H9 (cell line): ENCODE measurements around the gene SIGLEC1. TPM values are rescaled to one million over a fixed set of nuclear protein-coding genes. Genes with fewer than 3 reads are reported as not detected.

Source experiments
- DNase-seq: peaks from one replicate; pipeline ENCODE4 v3.0.0-alpha.2; 2017
- H2AFZ ChIP-seq: one replicate; pipeline ENCODE4 v1.6.1; 2013; ENCODE audit warnings: mild to moderate bottlenecking, low read length, control low read depth, moderate library complexity
- H2AK5ac ChIP-seq: 2 replicates; pipeline ENCODE4 v1.6.1; 2013; ENCODE audit warnings: low read length, control low read depth, mixed read lengths; ENCODE audit not compliant: insufficient read length
- H2BK120ac ChIP-seq: one replicate; pipeline ENCODE4 v1.6.1; 2013; ENCODE audit warnings: low read depth, mild to moderate bottlenecking, low read length, control low read depth, inconsistent platforms; ENCODE audit not compliant: poor library complexity, severe bottlenecking
- H2BK12ac ChIP-seq: 2 replicates; pipeline ENCODE4 v1.6.1; 2013; ENCODE audit warnings: low read length, control low read depth, mixed read lengths, low read depth; ENCODE audit not compliant: insufficient read length
- H2BK15ac ChIP-seq: 2 replicates; pipeline ENCODE4 v1.6.1; 2013; ENCODE audit warnings: low read depth, low read length, control low read depth
- H2BK20ac ChIP-seq: one replicate; pipeline ENCODE4 v1.6.1; 2013; ENCODE audit warnings: low read depth, mild to moderate bottlenecking, low read length, control low read depth, inconsistent platforms; ENCODE audit not compliant: poor library complexity, severe bottlenecking
- H2BK5ac ChIP-seq: 2 replicates; pipeline ENCODE4 v1.6.1; 2013; ENCODE audit warnings: low read length, control low read depth, mixed read lengths; ENCODE audit not compliant: insufficient read length
- H3K14ac ChIP-seq: 2 replicates; pipeline ENCODE4 v1.6.1; 2013; ENCODE audit warnings: low read length, control low read depth; ENCODE audit not compliant: insufficient read depth
- H3K18ac ChIP-seq: 2 replicates; pipeline ENCODE4 v1.6.1; 2013; ENCODE audit warnings: low read depth, mild to moderate bottlenecking, mixed read lengths, low read length, control low read depth; ENCODE audit not compliant: insufficient read length
- H3K23ac ChIP-seq: 2 replicates; pipeline ENCODE4 v1.6.1; 2013; ENCODE audit warnings: low read length, control low read depth, mixed read lengths, low read depth; ENCODE audit not compliant: insufficient read length
- H3K23me2 ChIP-seq: 2 replicates; pipeline ENCODE4 v1.6.1; 2013; ENCODE audit warnings: low read depth, mild to moderate bottlenecking, mixed read lengths, low read length, control low read depth; ENCODE audit not compliant: insufficient read length, poor library complexity, severe bottlenecking
- H3K27ac ChIP-seq: 2 replicates; pipeline ENCODE4 v1.5.1; 2013; ENCODE audit warnings: low read length, control low read depth, mixed read lengths, low read depth; ENCODE audit not compliant: insufficient read length
- H3K27me3 ChIP-seq: 2 replicates; pipeline ENCODE4 v1.6.1; 2013; ENCODE audit warnings: low read length, control low read depth, inconsistent platforms; ENCODE audit not compliant: insufficient read depth
- H3K4ac ChIP-seq: 2 replicates; pipeline ENCODE4 v1.6.1; 2013; ENCODE audit warnings: low read depth, mild to moderate bottlenecking, control low read depth, inconsistent platforms, low read length, moderate library complexity
- H3K4me1 ChIP-seq: 2 replicates; pipeline ENCODE4 v1.6.1; 2013; ENCODE audit warnings: low read length, control low read depth, inconsistent platforms; ENCODE audit not compliant: insufficient read depth
- H3K4me2 ChIP-seq: 2 replicates; pipeline ENCODE4 v1.6.1; 2013; ENCODE audit warnings: low read length, control low read depth, mixed read lengths; ENCODE audit not compliant: insufficient read length, insufficient read depth
- H3K56ac ChIP-seq: 2 replicates; pipeline ENCODE4 v1.6.1; 2013; ENCODE audit warnings: low read depth, mild to moderate bottlenecking, mixed read lengths, low read length, control low read depth; ENCODE audit not compliant: insufficient read length
- H3K79me1 ChIP-seq: 2 replicates; pipeline ENCODE4 v1.6.1; 2013; ENCODE audit warnings: low read depth, mild to moderate bottlenecking, moderate library complexity, low read length, control low read depth, inconsistent platforms; ENCODE audit not compliant: insufficient read depth, poor library complexity, severe bottlenecking
- H3K79me2 ChIP-seq: 2 replicates; pipeline ENCODE4 v1.6.1; 2013; ENCODE audit warnings: low read length, control low read depth, inconsistent platforms; ENCODE audit not compliant: insufficient read depth
- H3K9ac ChIP-seq: 2 replicates; pipeline ENCODE4 v1.6.1; 2013; ENCODE audit warnings: low read length, control low read depth, mixed read lengths; ENCODE audit not compliant: insufficient read length; ENCODE audit errors: extremely low read depth
- H3K9me3 ChIP-seq: one replicate; pipeline ENCODE4 v1.6.1; 2013; ENCODE audit warnings: low read depth, low read length, inconsistent platforms; ENCODE audit not compliant: control insufficient read depth
- H3T11ph ChIP-seq: one replicate; pipeline ENCODE4 v1.6.1; 2013; ENCODE audit warnings: mild to moderate bottlenecking, low read length, control low read depth, inconsistent platforms
- H4K20me1 ChIP-seq: one replicate; pipeline ENCODE4 v1.6.1; 2013; ENCODE audit not compliant: control insufficient read depth, insufficient read length, insufficient read depth
- H4K5ac ChIP-seq: 2 replicates; pipeline ENCODE4 v1.6.1; 2013; ENCODE audit warnings: low read depth, mild to moderate bottlenecking, mixed read lengths, low read length, control low read depth; ENCODE audit not compliant: insufficient read length
- H4K8ac ChIP-seq: replicated peaks from 2 replicates; pipeline ENCODE4 v1.6.1; 2013; ENCODE audit warnings: low read length, control low read depth, mixed read lengths, low read depth; ENCODE audit not compliant: insufficient read length
- H4K91ac ChIP-seq: 2 replicates; pipeline ENCODE4 v1.6.1; 2013; ENCODE audit warnings: low read depth, mild to moderate bottlenecking, moderate library complexity, mixed read lengths, low read length, control low read depth; ENCODE audit not compliant: insufficient read length
- H3K27ac Mint-ChIP-seq, 3 experiments: 2 replicates in 2 of 3; 3 replicates in 1 of 3; pipeline ENCODE4 v1.8.0; 2020 to 2021; ENCODE audit warnings: mixed read lengths in 3 of 3, mild to moderate bottlenecking in 1 of 3, moderate library complexity in 1 of 3
- H3K27me3 Mint-ChIP-seq: 2 replicates; pipeline ENCODE4 v1.8.0; 2021; ENCODE audit warnings: low read depth, mild to moderate bottlenecking, moderate library complexity, mixed read lengths
- H3K36me3 Mint-ChIP-seq, 3 experiments: 2 replicates in 2 of 3; 3 replicates in 1 of 3; pipeline ENCODE4 v1.8.0; 2020 to 2021; ENCODE audit warnings: low read depth in 3 of 3, mixed read lengths in 3 of 3; ENCODE audit not compliant: insufficient read depth in 1 of 3
- H3K4me1 Mint-ChIP-seq, 2 experiments: 2 replicates each; pipeline ENCODE4 v1.8.0; 2020; ENCODE audit warnings: mixed read lengths in 2 of 2
- H3K4me3 Mint-ChIP-seq, 2 experiments: 2 replicates in 1 of 2; 3 replicates in 1 of 2; pipeline ENCODE4 v1.8.0; 2020 to 2021; ENCODE audit warnings: mild to moderate bottlenecking in 2 of 2, mixed read lengths in 2 of 2, moderate library complexity in 1 of 2
- H3K9me3 Mint-ChIP-seq, 2 experiments: 2 replicates in 1 of 2; 3 replicates in 1 of 2; pipeline ENCODE4 v1.8.0; 2020; ENCODE audit warnings: mild to moderate bottlenecking in 2 of 2, mixed read lengths in 2 of 2, moderate library complexity in 1 of 2
- WGBS: extraction: QIAGEN DNeasy Blood & Tissue Kit; methylation state at CpG from one replicate; pipeline ENCODE4 v1.1.7; 2013; ENCODE audit warnings: missing lambda C conversion rate, low lambda C conversion rate, mixed read lengths; ENCODE audit not compliant: insufficient read length; ENCODE audit errors: extremely low coverage; 5-methylcytosine and 5-hydroxymethylcytosine counted together
- total RNA-seq: library from RNA; stranded (reverse); gene quantifications from 2 replicates; pipeline ENCODE4 v1.2.1, GENCODE V29; 2021
- TF ChIP-seq, protein P1 (sequence below): fragments of 200-600 bp; sonication (generic); conservative IDR thresholded peaks from 3 replicates; pipeline ENCODE4 v1.8.0; 2021; ENCODE audit warnings: antibody characterized with exemption, mild to moderate bottlenecking

Gene SIGLEC1
- total RNA-seq, 1 experiment from 2014 or later, result not detected

DNA sequence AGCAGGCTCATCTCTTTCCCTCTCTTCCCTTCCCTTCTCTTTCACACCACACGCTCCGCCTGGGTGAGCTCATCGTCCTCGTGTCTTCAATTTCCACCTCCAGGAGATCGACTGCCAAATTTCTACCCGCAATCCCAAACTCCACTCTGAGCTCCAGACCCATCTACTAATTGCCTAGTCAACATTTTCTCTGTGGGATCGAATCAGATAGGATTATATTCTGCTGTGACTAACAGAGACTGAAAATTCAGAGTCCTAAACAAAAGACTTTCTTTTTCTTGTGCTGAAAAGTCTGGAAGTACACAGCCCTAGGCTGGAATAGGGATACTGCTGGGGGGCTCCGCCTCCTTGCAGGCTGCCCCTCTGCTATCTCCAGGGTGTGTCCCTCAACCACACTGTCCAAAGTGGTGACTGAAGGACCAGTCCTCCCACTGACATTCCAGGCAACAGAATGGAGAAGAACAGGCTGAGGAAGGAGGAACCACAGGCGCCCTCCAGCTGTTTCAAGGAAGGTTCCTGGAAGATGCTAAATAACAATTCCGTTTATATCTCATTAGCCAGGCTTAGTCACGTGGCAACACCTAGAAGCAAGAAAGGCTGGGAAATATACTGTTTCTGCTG is 15.1 kb upstream of the SIGLEC1 start:
- no peak overlapping the region for H2BK120ac ChIP-seq
- H4K91ac ChIP-seq, result no peak overlapping the region
- TF ChIP-seq, protein P1, sequence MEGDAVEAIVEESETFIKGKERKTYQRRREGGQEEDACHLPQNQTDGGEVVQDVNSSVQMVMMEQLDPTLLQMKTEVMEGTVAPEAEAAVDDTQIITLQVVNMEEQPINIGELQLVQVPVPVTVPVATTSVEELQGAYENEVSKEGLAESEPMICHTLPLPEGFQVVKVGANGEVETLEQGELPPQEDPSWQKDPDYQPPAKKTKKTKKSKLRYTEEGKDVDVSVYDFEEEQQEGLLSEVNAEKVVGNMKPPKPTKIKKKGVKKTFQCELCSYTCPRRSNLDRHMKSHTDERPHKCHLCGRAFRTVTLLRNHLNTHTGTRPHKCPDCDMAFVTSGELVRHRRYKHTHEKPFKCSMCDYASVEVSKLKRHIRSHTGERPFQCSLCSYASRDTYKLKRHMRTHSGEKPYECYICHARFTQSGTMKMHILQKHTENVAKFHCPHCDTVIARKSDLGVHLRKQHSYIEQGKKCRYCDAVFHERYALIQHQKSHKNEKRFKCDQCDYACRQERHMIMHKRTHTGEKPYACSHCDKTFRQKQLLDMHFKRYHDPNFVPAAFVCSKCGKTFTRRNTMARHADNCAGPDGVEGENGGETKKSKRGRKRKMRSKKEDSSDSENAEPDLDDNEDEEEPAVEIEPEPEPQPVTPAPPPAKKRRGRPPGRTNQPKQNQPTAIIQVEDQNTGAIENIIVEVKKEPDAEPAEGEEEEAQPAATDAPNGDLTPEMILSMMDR, result no peak
- H3K27ac ChIP-seq, result no peak overlapping the region
- no peak overlapping the region for H3T11ph ChIP-seq
- H4K20me1 ChIP-seq, result no peaks in the 10 kb centered on the region
- Mint-ChIP-seq H3K27ac (no peak overlapping the region), H3K4me3 (no peak overlapping the region), H3K9me3 (peaks cover 0 to 3% of the 10 kb centered on the region in 2 experiments; a peak in 2 of 5 replicates), H3K27me3 (peaks cover 51% of the 10 kb centered on the region), H3K4me1 (peaks cover 0 to 15% of the 10 kb centered on the region in 2 experiments; a peak in 2 of 4 replicates), H3K36me3 (no peaks in the 10 kb centered on the region)
- H3K4me2 ChIP-seq, result no peak overlapping the region
- H2AK5ac ChIP-seq, result no peak overlapping the region
- no peak overlapping the region for H3K23ac ChIP-seq
- no peak overlapping the region for H2BK20ac ChIP-seq
- H3K18ac ChIP-seq, result no peak overlapping the region
- no peak overlapping the region for H2BK5ac ChIP-seq
- no peak for DNase-seq
- H4K8ac ChIP-seq, result no peak overlapping the region
- H3K79me2 ChIP-seq, result no peaks in the 10 kb centered on the region
- H2AFZ ChIP-seq, result no peak overlapping the region
- H3K9me3 ChIP-seq, result no peaks in the 10 kb centered on the region
- no CpG with 5 or more reads among the region's 11 CpGs for WGBS
- H3K4me1 ChIP-seq, result no peaks in the 10 kb centered on the region
- no peak overlapping the region for H3K4ac ChIP-seq
- H3K56ac ChIP-seq, result no peak overlapping the region
- no peaks in the 10 kb centered on the region for H3K79me1 ChIP-seq
- H3K9ac ChIP-seq, result no peak overlapping the region
- H3K27me3 ChIP-seq, result no peaks in the 10 kb centered on the region; the same call in 1 of the 2 replicates
- H2BK12ac ChIP-seq, result no peak overlapping the region
- no peak overlapping the region; the same call in 1 of the 2 replicates for H3K14ac ChIP-seq
- H3K23me2 ChIP-seq, result no peaks in the 10 kb centered on the region
- no peak overlapping the region for H2BK15ac ChIP-seq
- no peak overlapping the region for H4K5ac ChIP-seq
